GM12891 (cell line): Measurements from ENCODE around the gene CST8.

Experiments used
- PAX5 ChIP-seq: IDR thresholded peaks from 2 replicates; pipeline ENCODE4 v1.6.1; 2011; ENCODE audit warnings: low read length, moderate library complexity, mild to moderate bottlenecking; ENCODE audit not compliant: insufficient read depth, severe bottlenecking
- POLR2A ChIP-seq: IDR thresholded peaks from 2 replicates; pipeline ENCODE4 v1.6.1; 2011; ENCODE audit warnings: low read depth, low read length, control low read depth
- POLR2AphosphoS5 ChIP-seq: IDR thresholded peaks from 2 replicates; pipeline ENCODE4 v1.6.1; 2011; ENCODE audit warnings: low read depth, low read length, control low read depth
- SPI1 ChIP-seq: IDR thresholded peaks from 2 replicates; pipeline ENCODE4 v1.6.1; 2011; ENCODE audit warnings: low read depth, low read length, control low read depth
- TAF1 ChIP-seq: IDR thresholded peaks from 2 replicates; pipeline ENCODE4 v1.6.1; 2011; ENCODE audit warnings: low read depth, low read length, control low read depth

DNA sequence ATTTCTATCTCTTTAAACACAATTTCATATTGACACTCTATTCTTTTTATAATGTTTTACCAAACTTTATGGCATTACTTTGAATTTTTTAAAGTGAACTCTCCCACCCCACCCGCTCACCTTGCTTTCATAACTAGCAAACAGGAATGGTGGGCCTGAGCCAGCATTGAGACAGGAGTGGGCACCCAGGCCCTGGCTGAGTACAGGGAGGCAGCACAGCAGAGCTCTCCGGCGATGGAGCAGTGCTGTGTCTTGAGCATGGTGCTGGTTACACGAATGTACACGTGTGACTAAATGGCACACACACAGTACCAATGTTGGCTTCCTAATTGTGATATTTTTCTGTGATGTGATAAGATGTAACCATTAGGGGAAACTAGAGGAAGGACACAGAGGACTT lies 42.8 kb upstream of the CST8 start:
- no peak for TF ChIP-seq POLR2A
- TF ChIP-seq POLR2AphosphoS5: no peak
- no peak for TF ChIP-seq TAF1
- TF ChIP-seq PAX5: no peak
- no peak for TF ChIP-seq SPI1
